ENCODE results near the gene IL15. TPM values are rescaled to one million over a fixed set of nuclear protein-coding genes. Genes with fewer than 3 reads are reported as not detected.

Gene IL15
- total RNA-seq, 1 experiment from 2014 or later, result 2.6 TPM

GRCh38 chr4:141763374-141763773 lies 127.0 kb downstream of the IL15 start (continued):
- no peak for TF ChIP-seq ZNF532 (CRISPR knock-in tag; IDR thresholded peaks at IDR 0.05; ENCODE audit: borderline replicate concordance)
- no peak for TF ChIP-seq GTF2I (CRISPR knock-in tag; conservative IDR thresholded peaks at IDR 0.05)
- TF ChIP-seq USF1 (CRISPR knock-in tag; IDR thresholded peaks at IDR 0.05), result no peak
- TF ChIP-seq EMX1 (CRISPR knock-in tag; IDR thresholded peaks at IDR 0.05), result no peak
- no peak for TF ChIP-seq ZNF423 (CRISPR knock-in tag; IDR thresholded peaks at IDR 0.05)
- no peak for TF ChIP-seq NFATC4 (CRISPR knock-in tag; IDR thresholded peaks at IDR 0.05)
- no peak for TF ChIP-seq MXD4 (CRISPR knock-in tag; IDR thresholded peaks at IDR 0.05; ENCODE audit: borderline replicate concordance)
- no peak for TF ChIP-seq AFF4 (CRISPR knock-in tag; IDR thresholded peaks at IDR 0.05; ENCODE audit: borderline replicate concordance)

- H3K9me3 Mint-ChIP-seq, result peaks cover 10% of the 10 kb centered on the region
- H3K36me3 Mint-ChIP-seq, result peaks cover 6% of the 10 kb centered on the region
- H3K27me3 Mint-ChIP-seq (ENCODE audit: low read depth), result no peaks in the 10 kb centered on the region
- H3K27ac Mint-ChIP-seq, result no peak overlapping the region
- ATAC-seq (no peak), DNase-seq (ENCODE audit: low spot score) (no peak)
- no peak for TF ChIP-seq ATF3 (CRISPR knock-in tag; conservative IDR thresholded peaks at IDR 0.05)
- TF ChIP-seq IRF1 (CRISPR knock-in tag; IDR thresholded peaks at IDR 0.05), result no peak
- H3K4me3 Mint-ChIP-seq, result no peak overlapping the region
- CTCF ChIA-PET, result no interaction called here
- peaks cover 36% of the 10 kb centered on the region for H3K4me1 Mint-ChIP-seq
- POLR2A ChIA-PET, result no interaction called here
Observed at GRCh38 chr4:141768954-141769353, 132.6 kb downstream of the IL15 start.

GRCh38 chr4:141771889-141772830 lies 135.8 kb downstream of the IL15 start:
- ATAC-seq (peak; percentile 26; the same call in 1 of the 2 replicates), DNase-seq (ENCODE audit: low spot score) (no peak)
- POLR2A ChIA-PET, result no interaction called here
- peaks cover 3% of the 10 kb centered on the region; the same call in 1 of the 2 replicates for H3K36me3 Mint-ChIP-seq
- peaks cover 36% of the 10 kb centered on the region for H3K4me1 Mint-ChIP-seq
- H3K27ac Mint-ChIP-seq, result no peak overlapping the region
- no peaks in the 10 kb centered on the region for H3K27me3 Mint-ChIP-seq (ENCODE audit: low read depth)
- no peak for TF ChIP-seq ZMAT4 (CRISPR knock-in tag; IDR thresholded peaks at IDR 0.05)
- TF ChIP-seq SOX15 (CRISPR knock-in tag; IDR thresholded peaks at IDR 0.05), result no peak
- no peak for TF ChIP-seq NR1H2 (CRISPR knock-in tag; IDR thresholded peaks at IDR 0.05)
- TF ChIP-seq GTF2I (CRISPR knock-in tag; conservative IDR thresholded peaks at IDR 0.05), result no peak
- TF ChIP-seq FOXP1 (CRISPR knock-in tag; IDR thresholded peaks at IDR 0.05; ENCODE audit: borderline replicate concordance), result no peak
- TF ChIP-seq SMAD4 (CRISPR knock-in tag; IDR thresholded peaks at IDR 0.05), result no peak
- CTCF ChIA-PET, result no interaction called here
- H3K9me3 Mint-ChIP-seq, result no peaks in the 10 kb centered on the region
- H3K4me3 Mint-ChIP-seq, result no peak overlapping the region
